Central memory CD8-positive, alpha-beta T cell (primary cell): ENCODE measurements around the gene PPP4R3A.
"Not testable (repeated sequence)": the region's sequence is repeated elsewhere in the genome, so short reads cannot be mapped to it uniquely, and the experiment has no call there.

Experiments
- ATAC-seq: fragments of 150-1000 bp; cut with Tn5 transposase; replicated peaks from 2 replicates; pipeline ENCODE4 v1.10.0; 2022; ENCODE audit warnings: mild to moderate bottlenecking, moderate FRiP score, moderate number of reproducible peaks; ENCODE audit not compliant: poor library complexity, severe bottlenecking; ENCODE audit errors: extremely low read depth
- DNase-seq, 2 donors: peaks; one replicate each; pipeline ENCODE4 v3.0.0; 2021; ENCODE audit warnings: low spot score in 2 of 2
- H3K27ac Mint-ChIP-seq: one replicate; pipeline ENCODE4 v1.8.0; 2022; ENCODE audit warnings: low read depth, mild to moderate bottlenecking, moderate library complexity, mixed read lengths
- H3K27me3 Mint-ChIP-seq: one replicate; pipeline ENCODE4 v1.8.0; 2022; ENCODE audit warnings: mixed read lengths
- H3K36me3 Mint-ChIP-seq: one replicate; pipeline ENCODE4 v1.8.0; 2022; ENCODE audit warnings: mild to moderate bottlenecking, moderate library complexity, mixed read lengths; ENCODE audit not compliant: insufficient read depth
- H3K4me1 Mint-ChIP-seq: one replicate; pipeline ENCODE4 v1.8.0; 2022; ENCODE audit warnings: mixed read lengths
- H3K4me3 Mint-ChIP-seq: one replicate; pipeline ENCODE4 v1.8.0; 2022; ENCODE audit warnings: mild to moderate bottlenecking, moderate library complexity, mixed read lengths
- H3K9me3 Mint-ChIP-seq: one replicate; pipeline ENCODE4 v1.8.0; 2022; ENCODE audit warnings: mixed read lengths

The PPP4R3A gene

DNA sequence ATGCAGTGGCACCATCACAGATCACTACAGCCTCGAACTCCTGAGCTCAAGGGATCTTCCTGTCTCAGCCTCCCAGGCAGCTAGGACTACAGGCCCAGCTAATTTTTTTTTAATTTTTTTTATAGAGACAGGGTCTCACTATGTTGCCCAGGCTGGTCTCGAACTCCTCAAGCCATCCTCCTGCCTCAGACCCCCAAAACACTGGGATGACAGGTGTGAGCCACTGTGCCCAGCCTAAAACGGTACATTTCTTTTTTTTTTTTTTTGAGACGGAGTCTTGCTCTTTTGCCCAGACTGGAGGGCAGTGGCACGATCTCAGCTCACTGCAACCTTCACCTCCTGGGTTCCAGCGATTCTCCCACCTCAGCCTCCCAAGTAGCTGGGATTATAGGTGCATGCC is 100.9 kb downstream of the PPP4R3A start:
- not testable (repeated sequence) for ATAC-seq, H3K27me3 Mint-ChIP-seq, DNase-seq, H3K9me3 Mint-ChIP-seq
- Mint-ChIP-seq H3K36me3 (peaks cover 73% of the 10 kb centered on the region), H3K4me3 (peak overlapping the region; percentile 98), H3K4me1 (peaks cover 88% of the 10 kb centered on the region), H3K27ac (peak overlapping the region; percentile 99)
